Keratinocyte (primary cell): ENCODE data around the gene ZFPM1.

Source experiments
- CTCF ChIP-seq, 3 experiments: IDR thresholded peaks in 1 of 3; conservative IDR thresholded peaks in 1 of 3; optimal IDR thresholded peaks in 1 of 3; 2 replicates in 2 of 3; 3 replicates in 1 of 3; pipeline versions ENCODE3 to v1.5.1; 2011; ENCODE audit warnings: low read length in 3 of 3, mild to moderate bottlenecking in 3 of 3, moderate library complexity in 2 of 3, control low read depth in 1 of 3, inconsistent platforms in 1 of 3; ENCODE audit not compliant: insufficient read depth in 2 of 3; ENCODE audit errors: extremely low read depth in 1 of 3
- EZH2 ChIP-seq: IDR thresholded peaks from one replicate; pipeline ENCODE4 v1.6.1; 2012; ENCODE audit warnings: inconsistent platforms, mild to moderate bottlenecking, low read length, moderate library complexity

GRCh38 chr16:88456356-88457292, 3.5 kb downstream of the ZFPM1 start:
- TF ChIP-seq CTCF (optimal IDR thresholded peaks at IDR 0.05 in 1 of 3, IDR thresholded peaks at IDR 0.05 in 1 of 3, conservative IDR thresholded peaks at IDR 0.05 in 1 of 3; ENCODE audit: extremely low read depth in 1 of 3, insufficient read depth in 2 of 3, low read length in 3 of 3), result no peak
- no peak for TF ChIP-seq EZH2
